DOHH2 (cell line): Measurements from ENCODE around the gene MYCBP2.

Experiments
- EZH2phosphoT487 ChIP-seq: fragments of 200-600 bp; sonication (generic); IDR thresholded peaks from 2 replicates; pipeline ENCODE4 v1.6.1; 2017; ENCODE audit warnings: borderline replicate concordance, mild to moderate bottlenecking, antibody characterized with exemption, low read length, moderate library complexity, mixed read lengths
- TF ChIP-seq, protein P1 (sequence below): fragments of 200-600 bp; sonication (generic); IDR thresholded peaks from one replicate; pipeline ENCODE4 v1.5.1; 2014; ENCODE audit warnings: antibody characterized with exemption, mild to moderate bottlenecking, low read depth, low read length; ENCODE audit not compliant: poor library complexity, severe bottlenecking

DNA sequence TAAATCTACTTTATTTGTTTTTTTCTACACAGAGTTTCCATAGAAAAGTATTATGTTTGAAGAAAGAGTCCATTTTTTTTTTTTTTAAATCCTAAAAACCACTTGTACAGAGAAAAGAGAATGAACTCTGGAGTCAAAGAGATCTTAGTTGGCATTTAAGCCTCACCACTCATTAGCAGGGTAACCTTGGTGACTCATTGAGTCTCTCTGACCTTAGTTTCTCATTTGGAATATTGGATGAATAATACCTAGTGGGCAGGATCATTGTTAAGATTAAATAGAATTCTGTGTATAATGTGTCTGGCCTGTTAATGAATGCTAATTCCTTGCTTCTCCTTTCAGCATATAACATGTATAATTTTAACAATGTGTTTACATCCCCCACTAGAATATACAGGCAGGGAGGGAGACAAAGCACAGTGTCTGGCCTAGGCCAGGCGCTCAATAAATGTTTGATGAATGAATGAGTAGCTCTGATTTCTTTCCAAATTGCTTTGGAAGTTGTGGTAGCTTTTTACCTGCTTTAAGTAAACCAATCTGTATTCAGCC is 48.7 kb upstream of the MYCBP2 start:
- TF ChIP-seq, protein P1, sequence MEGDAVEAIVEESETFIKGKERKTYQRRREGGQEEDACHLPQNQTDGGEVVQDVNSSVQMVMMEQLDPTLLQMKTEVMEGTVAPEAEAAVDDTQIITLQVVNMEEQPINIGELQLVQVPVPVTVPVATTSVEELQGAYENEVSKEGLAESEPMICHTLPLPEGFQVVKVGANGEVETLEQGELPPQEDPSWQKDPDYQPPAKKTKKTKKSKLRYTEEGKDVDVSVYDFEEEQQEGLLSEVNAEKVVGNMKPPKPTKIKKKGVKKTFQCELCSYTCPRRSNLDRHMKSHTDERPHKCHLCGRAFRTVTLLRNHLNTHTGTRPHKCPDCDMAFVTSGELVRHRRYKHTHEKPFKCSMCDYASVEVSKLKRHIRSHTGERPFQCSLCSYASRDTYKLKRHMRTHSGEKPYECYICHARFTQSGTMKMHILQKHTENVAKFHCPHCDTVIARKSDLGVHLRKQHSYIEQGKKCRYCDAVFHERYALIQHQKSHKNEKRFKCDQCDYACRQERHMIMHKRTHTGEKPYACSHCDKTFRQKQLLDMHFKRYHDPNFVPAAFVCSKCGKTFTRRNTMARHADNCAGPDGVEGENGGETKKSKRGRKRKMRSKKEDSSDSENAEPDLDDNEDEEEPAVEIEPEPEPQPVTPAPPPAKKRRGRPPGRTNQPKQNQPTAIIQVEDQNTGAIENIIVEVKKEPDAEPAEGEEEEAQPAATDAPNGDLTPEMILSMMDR: no peak
- TF ChIP-seq EZH2phosphoT487: no peak
